ENCODE results near the gene NELFA.

GRCh38 chr4:1953335-1953734 is 55.4 kb downstream of the NELFA start:
- no peak for TF ChIP-seq ZNF274 (IDR thresholded peaks at IDR 0.05; ENCODE audit: low read depth, low read length)
- TF ChIP-seq SUZ12 (IDR thresholded peaks at IDR 0.05; ENCODE audit: extremely low read depth, insufficient read depth, insufficient read length), result no peak
- TF ChIP-seq YY1 (IDR thresholded peaks at IDR 0.05; ENCODE audit: insufficient read depth, insufficient read length), result no peak
